GM21360 (cell line): Measurements from ENCODE around the gene DVL1.
"Not testable (repeated sequence)": the region's sequence is repeated elsewhere in the genome, so short reads cannot be mapped to it uniquely, and the experiment has no call there.

ENCODE experiments used
- ATAC-seq: cut with Tn5 transposase; IDR thresholded peaks from one replicate; pipeline ENCODE4 v1.9.1; 2021; ENCODE audit warnings: mild to moderate bottlenecking, moderate library complexity; ENCODE audit not compliant: unreplicated experiment

DVL1 gene

GRCh38 chr1:1328254-1328653 lies 21.0 kb downstream of the DVL1 start:
- ATAC-seq = no peak

GRCh38 chr1:1327291-1327690 lies 21.9 kb downstream of the DVL1 start:
- ATAC-seq = no peak

GRCh38 chr1:1326075-1326605 lies 23.1 kb downstream of the DVL1 start:
- no peak for ATAC-seq

GRCh38 chr1:1325288-1326074 lies 23.7 kb downstream of the DVL1 start:
- ATAC-seq = peak; percentile 1

- peak; percentile 54 for ATAC-seq
Observed at GRCh38 chr1:1324524-1325287, 24.5 kb downstream of the DVL1 start, which contains the start of the genes CPTP and INTS11. TSS of gene CPTP (plus strand) at chr1:1324802. CDS start at chr1:1326911, 2,109 bp downstream. TSS of gene INTS11 (minus strand) at chr1:1324660. CDS start at chr1:1324608, 52 bp downstream.

- peak; percentile 26 for ATAC-seq
Observed at GRCh38 chr1:1324084-1324523, 25.1 kb downstream of the DVL1 start.

GRCh38 chr1:1322952-1323351 lies 26.3 kb downstream of the DVL1 start:
- no peak for ATAC-seq

GRCh38 chr1:1322418-1322817 lies 26.8 kb downstream of the DVL1 start:
- ATAC-seq = no peak

- ATAC-seq = no peak
Observed at GRCh38 chr1:1321477-1321876, 27.7 kb downstream of the DVL1 start.

GRCh38 chr1:1320666-1321448 lies 28.4 kb downstream of the DVL1 start:
- ATAC-seq = no peak

GRCh38 chr1:1319646-1319941 lies 29.6 kb downstream of the DVL1 start:
- no peak for ATAC-seq

GRCh38 chr1:1318777-1319645 lies 30.2 kb downstream of the DVL1 start:
- no peak for ATAC-seq

GRCh38 chr1:1318131-1318652 lies 31.0 kb downstream of the DVL1 start:
- no peak for ATAC-seq

GRCh38 chr1:1317420-1317819 lies 31.8 kb downstream of the DVL1 start:
- ATAC-seq = no peak

- not testable (repeated sequence) for ATAC-seq
Observed at GRCh38 chr1:1316199-1316598, 33.0 kb downstream of the DVL1 start.

GRCh38 chr1:1315435-1315954 lies 33.7 kb downstream of the DVL1 start:
- no peak for ATAC-seq

GRCh38 chr1:1314678-1315335 lies 34.4 kb downstream of the DVL1 start:
- ATAC-seq = no peak

- no peak for ATAC-seq
Observed at GRCh38 chr1:1314237-1314586, 35.0 kb downstream of the DVL1 start.
